ENCODE data around the gene ADAM29. TPM values are rescaled to one million over a fixed set of nuclear protein-coding genes. Genes with fewer than 3 reads are reported as not detected.
"Not testable (repeated sequence)": the region's sequence is repeated elsewhere in the genome, so short reads cannot be mapped to it uniquely, and the experiment has no call there.

ADAM29 gene
- under 1 TPM; 0.10 to 0.17 (median 0.16) TPM for polyA plus RNA-seq (ENCODE audit: insufficient read depth in 1 of 5, insufficient read length in 5 of 5, low replicate concordance in 1 of 5)
- long read RNA-seq, donor 1 = 0 reads
- long read RNA-seq, donor 2 = 0 reads
- long read RNA-seq, donor 3 = 0 reads
- long read RNA-seq, donor 4 = 0 reads
- long read RNA-seq, donor 5 = 0 reads
- long read RNA-seq, donor 6 = 0 reads
- long read RNA-seq, donor 7 = 0 reads
- long read RNA-seq, donor 8 = 0 reads

- no peak for DNase-seq
These were observed at the start of gene ADAM29 for GRCh38 chr4:174918058-174918457. Gene ADAM29 (plus strand): TSS chr4:174918358. CDS start chr4:174975526, 57,168 bp downstream.

- DNase-seq = no peak
These were observed 48.8 kb upstream of the ADAM29 start for GRCh38 chr4:174869339-174869738.

GRCh38 chr4:174870311-174870710, 47.8 kb upstream of the ADAM29 start:
- no peak for DNase-seq

DNA sequence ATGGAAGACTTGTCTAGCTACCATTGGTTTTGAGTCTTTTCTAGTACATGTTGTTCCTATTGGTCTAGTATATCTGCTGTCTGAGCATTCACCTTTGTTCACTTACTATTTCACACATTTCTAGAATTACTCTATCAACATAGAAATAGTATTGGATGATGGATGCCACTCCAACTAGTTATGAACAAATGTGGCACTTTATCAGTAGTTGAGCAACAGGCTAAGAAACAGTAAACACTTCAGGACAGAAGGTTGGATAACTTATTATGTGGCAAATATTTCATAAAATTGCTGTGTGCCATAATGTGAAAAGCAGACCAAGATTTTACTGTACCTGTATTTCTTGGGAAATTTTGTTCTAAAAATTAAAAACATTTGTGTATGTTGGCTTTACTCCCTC, 46.8 kb upstream of the ADAM29 start:
- peak in 1 of 2 donors; percentile 1 for DNase-seq

GRCh38 chr4:174873146-174873545, 45.0 kb upstream of the ADAM29 start:
- not testable (repeated sequence) for DNase-seq

- no peak for DNase-seq
These were observed 44.2 kb upstream of the ADAM29 start for GRCh38 chr4:174873931-174874330.

GRCh38 chr4:174874898-174875297, 43.3 kb upstream of the ADAM29 start:
- no peak for DNase-seq

DNA sequence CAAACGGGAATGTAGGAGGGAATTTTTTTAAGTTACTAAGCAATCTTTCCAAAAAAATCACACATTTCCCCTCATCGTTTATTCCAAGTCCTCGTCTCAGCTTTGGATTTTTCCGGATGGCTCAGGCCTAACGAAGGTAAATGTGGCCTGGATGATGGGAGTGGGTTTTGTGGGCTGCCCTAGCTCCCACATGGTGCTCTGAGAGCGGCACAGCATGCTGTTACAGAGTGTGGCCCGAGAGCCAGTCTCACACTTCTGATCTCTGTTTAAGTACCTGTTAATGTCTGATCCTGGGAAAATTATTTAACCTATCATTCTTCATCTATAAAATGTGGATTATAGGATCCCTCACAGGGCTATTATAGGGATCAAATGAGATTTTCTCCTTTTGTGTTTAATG, 38.2 kb upstream of the ADAM29 start:
- DNase-seq = no peak

DNA sequence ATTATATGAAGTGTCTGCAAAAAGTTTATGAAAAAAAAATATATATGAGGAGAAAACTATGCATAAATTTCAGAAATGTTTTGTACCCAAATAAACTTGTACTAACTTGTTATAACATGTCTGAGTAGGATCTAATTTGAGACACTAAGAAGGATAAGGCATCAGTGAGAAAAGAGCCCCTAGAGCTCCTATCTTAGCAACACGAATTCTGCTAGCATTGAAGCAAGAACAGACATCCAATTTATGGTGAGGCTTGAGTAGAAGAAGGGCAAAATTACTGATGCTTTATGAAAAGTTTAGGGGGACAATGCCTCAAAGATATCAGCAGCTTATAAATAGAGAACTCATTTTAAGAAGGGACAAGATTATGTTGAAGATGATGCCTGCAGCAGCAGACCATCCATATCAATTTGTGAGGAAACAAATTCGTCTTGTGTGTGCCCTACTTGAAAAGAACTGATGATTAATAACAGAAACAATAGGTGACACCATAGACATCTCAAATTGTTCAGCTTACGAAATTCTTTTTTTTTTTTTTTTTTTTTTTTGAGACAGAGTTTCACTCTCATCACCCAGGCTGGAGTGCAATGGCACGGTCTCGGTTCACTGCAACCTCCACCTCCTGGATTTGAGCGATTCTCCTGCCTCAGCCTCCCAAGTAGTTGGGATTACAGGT, 35.7 kb upstream of the ADAM29 start:
- no peak for DNase-seq

GRCh38 chr4:174907508-174907907, 10.7 kb upstream of the ADAM29 start:
- DNase-seq = no peak

GRCh38 chr4:174910271-174910670, 7.9 kb upstream of the ADAM29 start:
- no peak for DNase-seq

DNA sequence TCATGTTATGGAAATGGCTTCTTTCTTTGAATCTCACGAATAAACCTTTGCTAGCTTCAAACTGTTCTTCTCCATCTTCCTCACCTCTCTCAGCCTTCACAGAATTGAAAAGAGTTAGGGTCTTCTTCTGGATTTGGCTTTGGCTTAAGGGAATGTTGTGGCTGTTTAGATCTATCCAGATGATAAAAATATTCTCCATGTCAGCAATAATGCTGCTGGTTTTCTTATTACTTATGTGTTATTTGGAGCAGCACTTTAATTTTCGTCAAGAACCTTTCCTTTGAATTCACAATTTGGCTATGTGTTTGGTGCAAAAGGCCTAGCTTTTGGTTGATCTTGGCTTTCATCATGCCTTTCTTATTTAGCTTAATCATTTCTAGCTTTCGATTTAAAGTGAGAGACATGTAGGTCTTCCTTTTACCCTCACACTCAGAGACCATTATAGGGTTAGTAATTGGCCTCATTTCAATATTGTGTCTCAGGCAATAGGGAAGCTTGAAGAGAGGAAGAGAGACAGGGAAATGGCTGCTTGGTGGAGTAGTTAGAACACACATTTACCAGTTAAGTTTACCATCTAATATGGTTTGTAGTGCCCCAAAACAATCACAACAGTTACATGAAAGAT, 5.1 kb upstream of the ADAM29 start:
- no peak for DNase-seq

GRCh38 chr4:174919886-174920423, 1.8 kb downstream of the ADAM29 start:
- no peak for DNase-seq

GRCh38 chr4:174926958-174927357, 8.8 kb downstream of the ADAM29 start:
- peak; percentile 4 to 8 for DNase-seq

DNA sequence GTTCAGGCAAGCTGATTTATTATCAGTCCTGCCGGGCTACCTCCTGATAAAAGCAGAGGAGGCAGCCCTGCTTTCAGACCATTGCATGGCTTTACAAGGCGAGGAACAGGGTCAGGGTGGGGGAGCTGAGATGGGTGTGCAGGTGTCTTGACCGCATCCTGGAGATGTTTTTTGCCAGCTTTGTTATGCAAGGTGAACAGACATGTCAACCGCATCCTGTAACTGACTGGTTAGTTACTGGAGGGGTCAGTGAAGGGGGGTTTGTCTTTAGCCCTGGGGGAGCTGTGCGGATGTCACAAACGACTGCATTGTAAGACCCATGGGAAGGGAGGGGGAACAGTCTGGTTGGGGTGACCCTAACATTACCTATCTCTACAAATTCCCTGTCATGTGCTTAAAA, 10.0 kb downstream of the ADAM29 start:
- no peak for DNase-seq

GRCh38 chr4:174928575-174929253, 10.6 kb downstream of the ADAM29 start:
- no peak for DNase-seq

- no peak for DNase-seq
These were observed 11.2 kb downstream of the ADAM29 start for GRCh38 chr4:174929346-174929745.

GRCh38 chr4:174930895-174931294, 12.7 kb downstream of the ADAM29 start:
- DNase-seq = no peak

- no peak for DNase-seq
These were observed 14.9 kb downstream of the ADAM29 start for GRCh38 chr4:174933083-174933482.

- DNase-seq = no peak
These were observed 16.2 kb downstream of the ADAM29 start for GRCh38 chr4:174934360-174934759.

GRCh38 chr4:174935607-174936006, 17.4 kb downstream of the ADAM29 start:
- DNase-seq = no peak

- no peak for DNase-seq
These were observed 21.8 kb downstream of the ADAM29 start for GRCh38 chr4:174940002-174940401.

All from right lung (tissue), 10 donors.